HG03039 (cell line): ENCODE data around the gene ZWILCH.

Experiments used
- ATAC-seq: cut with Tn5 transposase; IDR thresholded peaks from one replicate; pipeline ENCODE4 v1.9.1; 2021; ENCODE audit warnings: mild to moderate bottlenecking, moderate library complexity; ENCODE audit not compliant: unreplicated experiment

Gene ZWILCH

DNA sequence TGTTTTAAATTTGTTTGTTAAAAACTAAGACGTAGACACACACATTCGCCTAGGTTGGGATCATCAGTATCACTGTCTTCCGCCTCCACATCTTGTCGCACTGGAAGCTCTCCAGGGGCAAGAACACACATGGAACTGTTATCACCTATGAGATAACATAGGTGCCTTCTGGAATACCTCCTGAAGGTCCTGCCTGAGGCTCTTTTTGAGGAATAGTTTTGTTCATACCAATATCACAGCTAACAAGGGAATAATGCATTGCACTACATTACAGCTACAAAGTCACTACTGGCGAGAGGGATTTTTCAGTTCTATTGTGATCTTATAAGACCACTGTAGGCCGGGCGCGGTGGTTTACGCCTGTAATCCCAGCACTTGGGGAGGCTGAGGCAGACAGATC is 29.9 kb downstream of the ZWILCH start:
- no peak for ATAC-seq

GRCh38 chr15:66542896-66543295 is 37.8 kb downstream of the ZWILCH start:
- no peak for ATAC-seq

DNA sequence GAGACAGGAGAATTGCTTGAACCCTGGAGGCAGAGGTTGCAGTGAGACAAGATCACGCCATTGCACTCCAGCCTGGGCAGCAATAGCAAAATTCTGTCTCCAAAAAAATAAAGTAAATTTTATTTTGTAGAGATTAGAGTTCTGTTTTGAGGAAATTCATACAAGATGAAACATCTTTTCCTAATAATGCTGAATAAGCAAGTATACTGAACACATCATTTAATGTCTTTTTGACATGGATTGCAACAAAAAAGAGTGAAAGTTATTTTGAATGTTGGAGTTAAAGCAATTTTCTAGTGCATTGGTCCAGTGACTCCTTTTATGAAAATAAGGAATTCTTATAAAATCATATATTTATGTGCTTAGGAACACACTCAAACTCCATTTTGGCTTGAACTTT is 40.1 kb downstream of the ZWILCH start:
- no peak for ATAC-seq

GRCh38 chr15:66555685-66556084 is 50.6 kb downstream of the ZWILCH start:
- ATAC-seq: no peak

DNA sequence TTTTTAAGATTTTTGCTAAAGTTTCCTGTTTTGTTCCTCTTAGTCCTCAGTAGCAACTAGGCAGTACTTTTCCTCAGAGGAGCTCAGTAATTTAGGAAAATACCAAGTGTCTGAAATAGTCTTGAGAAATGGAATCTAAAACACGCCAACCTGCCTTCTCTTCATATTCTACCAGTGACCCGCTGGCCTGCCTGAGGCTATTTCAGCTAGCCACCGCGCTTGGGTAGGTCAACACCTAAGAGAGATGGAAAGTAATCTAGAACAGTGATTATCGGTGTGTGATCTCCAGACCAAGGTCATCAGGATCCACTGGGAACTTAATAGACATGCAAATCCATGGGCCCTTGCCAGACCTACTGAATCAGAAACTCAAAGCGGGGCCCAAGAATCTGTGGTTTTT is 53.1 kb downstream of the ZWILCH start:
- no peak for ATAC-seq

GRCh38 chr15:66560856-66561525 is 55.9 kb downstream of the ZWILCH start:
- ATAC-seq: no peak

DNA sequence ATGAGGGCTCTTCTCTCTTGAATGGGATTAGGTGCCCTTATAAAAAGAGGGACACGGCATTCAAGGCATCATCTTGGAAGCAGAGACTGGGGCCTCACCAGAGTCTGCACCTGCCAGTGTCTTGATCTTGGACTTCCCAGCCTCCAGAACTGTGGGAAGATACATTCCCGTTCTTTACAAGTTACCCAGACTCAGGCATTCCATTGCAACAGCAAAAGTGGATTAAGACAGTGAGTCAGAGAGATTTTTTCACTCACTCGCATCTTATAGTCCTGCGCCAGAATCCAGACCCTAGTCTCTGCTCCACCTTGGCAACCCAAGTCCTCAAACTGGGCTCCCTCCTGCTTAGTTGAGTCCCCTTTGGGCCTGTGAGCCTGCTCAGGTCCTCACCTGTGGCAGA is 58.0 kb downstream of the ZWILCH start:
- ATAC-seq: no peak

DNA sequence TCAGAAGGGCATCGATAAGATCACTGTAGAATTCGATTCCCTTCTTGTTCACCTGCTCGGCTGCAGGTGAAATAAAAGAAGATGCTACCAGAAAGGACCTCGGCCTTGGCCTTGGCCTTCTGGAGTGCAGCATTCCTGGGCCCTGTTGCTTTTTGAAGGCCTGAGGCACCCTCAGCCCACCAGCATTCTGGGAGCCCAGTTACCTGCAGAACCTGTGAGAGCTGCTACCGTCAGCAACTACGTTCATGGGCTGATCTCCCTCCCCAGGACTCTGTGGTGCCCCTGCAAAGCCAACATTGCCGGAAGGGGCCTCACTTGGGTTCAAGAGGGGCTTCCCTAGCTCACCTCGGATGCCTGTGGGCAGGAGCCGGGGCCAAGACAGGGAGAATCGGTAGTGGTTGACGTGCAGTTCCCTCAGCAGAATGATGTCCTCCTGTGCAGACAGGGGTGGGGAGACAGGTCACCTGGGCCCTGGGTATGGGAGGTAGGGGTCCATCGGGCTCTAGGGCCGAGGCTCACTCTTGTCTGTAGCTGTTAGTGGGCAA is 58.5 kb downstream of the ZWILCH start:
- no peak for ATAC-seq

- no peak for ATAC-seq
Observed at GRCh38 chr15:66564136-66565041, 59.3 kb downstream of the ZWILCH start.

GRCh38 chr15:66565141-66565641 is 60.1 kb downstream of the ZWILCH start:
- ATAC-seq: no peak

DNA sequence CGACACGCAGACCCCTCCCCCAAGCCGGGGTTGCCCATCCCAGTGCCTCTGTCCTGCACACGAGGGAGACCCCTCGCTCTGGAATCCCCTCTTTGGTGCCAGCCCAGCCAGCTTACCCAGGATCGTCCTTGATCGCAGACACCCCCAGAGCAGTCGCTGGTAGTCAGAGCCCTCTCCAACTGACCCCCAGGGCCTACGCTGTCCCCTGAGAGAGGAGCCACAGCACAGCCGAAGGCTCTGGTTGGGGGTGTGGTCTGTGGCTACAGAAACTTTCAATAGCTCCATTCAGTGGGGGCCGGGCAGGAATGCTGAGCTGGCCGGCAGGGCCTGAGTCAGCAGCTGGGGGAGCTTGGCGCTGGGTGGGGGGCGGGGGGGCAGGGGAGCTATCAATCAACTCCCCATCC is 60.6 kb downstream of the ZWILCH start, which contains the start of gene LCTL:
TSS of gene LCTL (minus strand) at position 258 of the 404 bp plus-strand sequence. CDS start 633 bp downstream, outside the sequence.
- no peak for ATAC-seq

DNA sequence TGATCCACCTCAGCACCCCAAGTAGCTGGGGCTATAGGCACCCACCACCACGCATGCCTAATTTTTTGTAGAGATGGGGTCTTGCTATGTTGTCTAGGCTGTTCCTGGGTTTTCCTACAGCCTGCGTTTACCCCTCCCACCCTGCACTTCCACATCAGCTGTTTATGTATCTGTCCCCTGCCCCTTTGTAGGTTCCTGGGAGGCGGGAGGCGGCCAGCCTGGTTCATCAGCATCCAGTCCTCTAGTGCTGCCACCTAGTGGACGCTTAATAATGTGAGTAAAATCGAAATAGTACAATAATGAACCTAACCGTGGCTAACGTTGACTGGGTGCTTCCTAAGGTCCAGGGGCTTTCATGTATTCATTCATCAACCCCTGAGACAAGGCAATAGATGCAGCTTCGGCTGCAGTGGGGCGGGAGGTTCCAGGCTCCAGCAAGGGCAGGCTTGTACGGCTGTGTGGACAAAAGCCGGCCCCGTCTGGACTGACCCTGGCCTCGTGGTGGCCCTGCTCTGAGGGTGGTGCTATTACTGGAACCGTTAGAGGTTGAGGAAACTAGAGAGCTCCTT is 61.9 kb downstream of the ZWILCH start:
- no peak for ATAC-seq

DNA sequence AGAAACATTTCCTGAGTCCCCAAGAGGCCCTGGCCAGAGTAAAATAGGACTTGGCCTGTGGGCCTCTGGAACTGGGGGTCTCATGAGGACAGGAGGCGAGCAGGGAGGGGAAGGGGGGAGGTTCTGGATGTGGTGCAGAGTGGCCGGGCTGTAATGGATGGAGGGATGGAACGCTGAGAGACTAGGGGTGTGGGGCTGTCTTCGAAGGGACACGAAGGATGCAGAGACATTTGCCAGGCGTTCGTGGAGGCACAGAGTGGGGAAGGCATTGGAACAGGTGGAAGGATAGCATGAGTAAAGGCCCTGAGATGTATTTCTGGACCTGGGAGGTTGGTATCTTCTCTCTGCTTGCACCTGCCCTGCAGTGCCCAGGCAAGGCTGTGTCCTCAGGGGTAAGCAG is 62.8 kb downstream of the ZWILCH start:
- ATAC-seq: no peak

- ATAC-seq: no peak
Observed at GRCh38 chr15:66569461-66570137, 64.5 kb downstream of the ZWILCH start.

- ATAC-seq: no peak
Observed at GRCh38 chr15:66570327-66570726, 65.2 kb downstream of the ZWILCH start.

DNA sequence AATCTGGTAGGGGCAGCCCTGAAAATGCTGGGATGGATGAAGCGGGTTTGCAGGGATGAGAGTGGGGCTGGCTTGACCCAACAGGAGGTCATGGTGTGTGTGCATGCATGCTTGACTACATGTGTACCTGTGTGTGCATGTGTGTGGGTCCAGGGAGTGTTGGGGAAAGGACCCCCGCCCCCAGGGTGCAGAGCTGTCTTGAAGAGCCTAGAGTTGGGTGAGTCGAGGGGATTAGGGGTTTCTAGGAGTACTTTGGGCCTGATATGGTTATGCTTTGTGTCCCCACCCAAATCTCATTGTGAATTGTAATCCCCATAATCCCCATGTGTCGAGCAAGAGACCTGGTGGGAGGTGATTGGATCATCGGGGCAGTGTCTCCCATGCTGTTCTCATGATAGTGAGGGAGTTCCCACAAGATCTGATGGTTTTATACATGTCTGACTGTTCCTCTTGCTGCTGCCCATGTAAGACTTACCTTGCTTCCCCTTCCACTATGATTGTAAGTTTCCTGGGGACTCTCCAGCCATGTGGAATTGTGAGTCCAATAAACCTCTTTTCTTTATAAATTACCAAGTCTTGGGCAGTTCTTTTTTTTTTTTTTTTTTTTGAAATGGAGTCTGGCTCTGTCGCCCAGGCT is 65.8 kb downstream of the ZWILCH start:
- no peak for ATAC-seq

GRCh38 chr15:66572146-66572545 is 67.0 kb downstream of the ZWILCH start:
- ATAC-seq: no peak

DNA sequence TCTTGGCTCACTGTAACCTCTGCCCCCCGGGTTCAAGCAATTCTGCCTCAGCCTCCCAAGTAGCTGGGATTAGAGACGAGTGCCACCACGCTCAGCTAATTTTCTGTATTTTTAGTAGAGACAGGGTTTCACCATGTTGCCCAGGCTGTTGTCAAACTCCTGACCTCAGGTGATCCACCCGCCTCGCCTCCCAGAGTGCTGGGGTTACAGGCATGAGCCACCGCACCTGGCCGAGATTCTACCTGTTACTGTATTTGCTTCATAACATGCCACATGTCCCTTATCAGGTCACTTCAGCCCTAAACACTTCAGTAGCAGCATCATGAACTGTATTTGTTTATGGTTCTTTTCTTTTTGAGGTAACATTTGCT is 68.2 kb downstream of the ZWILCH start:
- ATAC-seq: no peak

- no peak for ATAC-seq
Observed at GRCh38 chr15:66573719-66574595, 68.8 kb downstream of the ZWILCH start.
